ENCODE measurements around the gene RAP2C. TPM values are rescaled to one million over a fixed set of nuclear protein-coding genes. Genes with fewer than 3 reads are reported as not detected.

Gene RAP2C
- total RNA-seq, 2 experiments from 2014 or later, result 27.0 to 28.1 TPM

DNA sequence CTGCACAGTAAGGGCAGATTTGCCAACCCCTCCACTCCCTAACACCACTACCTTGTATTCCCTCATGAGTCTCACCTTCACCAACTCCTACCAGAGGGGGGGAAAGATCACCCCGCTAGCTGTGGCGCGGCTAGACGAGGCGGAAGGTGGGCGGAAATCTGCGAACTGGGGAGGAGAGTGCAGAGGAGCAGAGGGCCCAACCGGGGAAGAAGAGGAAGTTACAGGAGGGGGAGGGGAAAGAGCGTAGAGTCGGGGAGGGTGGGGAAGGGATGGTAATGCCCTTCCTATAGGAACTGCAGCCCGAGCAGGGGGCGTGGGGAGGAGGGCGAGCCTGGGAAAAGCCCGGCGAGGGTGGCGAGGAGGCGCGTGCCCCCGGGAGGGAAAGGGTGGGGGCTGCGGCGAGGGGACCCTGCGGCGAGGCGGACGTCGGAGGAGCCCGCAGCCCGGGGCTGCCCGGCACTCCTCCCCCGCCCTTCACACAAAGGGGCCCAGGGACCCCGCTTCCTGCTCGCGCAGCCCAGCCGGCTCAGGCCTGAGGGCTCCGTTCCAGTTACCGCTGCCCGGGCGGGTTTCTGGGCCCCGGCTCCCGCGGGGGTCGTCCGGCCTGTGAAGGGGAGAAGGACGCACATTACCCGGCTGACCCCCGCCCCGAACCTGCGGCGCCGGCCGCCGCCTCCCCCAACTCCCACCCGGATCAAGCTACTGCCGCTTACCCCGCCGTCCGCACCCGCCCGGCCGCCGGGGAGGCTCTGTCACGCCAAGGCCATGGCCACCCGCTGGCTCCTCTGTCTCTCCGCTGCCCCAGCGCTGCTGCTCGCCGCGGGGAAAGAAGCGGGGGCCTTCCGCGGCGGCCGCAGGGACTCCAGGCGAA lies 1.8 kb downstream of the RAP2C start:
- peak; percentile 79 for DNase-seq
- Mint-ChIP-seq H3K36me3 (ENCODE audit: low read depth) (peaks cover 16% of the 10 kb centered on the region), H3K27me3 (no peaks in the 10 kb centered on the region), H3K4me1 (peaks cover 33% of the 10 kb centered on the region), H3K27ac (peak overlapping the region; percentile 96), H3K9me3 (no peaks in the 10 kb centered on the region), H3K4me3 (peak overlapping the region; percentile 94)
- ChIA-PET POLR2A (no interaction called here), CTCF (no interaction called here)

DNA sequence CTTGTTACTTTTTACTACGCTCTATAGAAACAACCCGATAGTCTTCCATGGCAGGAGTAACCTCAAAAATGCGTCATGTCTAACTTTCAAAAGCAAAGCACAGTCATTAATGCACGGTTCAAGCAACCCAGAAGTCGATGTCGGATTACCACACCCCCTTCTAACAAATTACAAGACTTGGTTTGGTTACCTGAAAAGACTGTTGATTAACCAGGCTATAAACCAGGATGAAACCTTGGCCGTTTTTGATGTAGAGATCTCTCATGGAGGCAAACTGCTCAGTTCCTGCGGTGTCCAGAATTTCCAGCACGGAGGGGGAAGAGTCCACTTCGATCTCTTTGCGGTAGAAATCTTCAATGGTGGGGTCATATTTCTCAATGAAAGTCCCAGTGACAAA lies 2.4 kb downstream of the RAP2C start:
- Mint-ChIP-seq H3K4me1 (peaks cover 36% of the 10 kb centered on the region), H3K27ac (peak overlapping the region; percentile 96), H3K36me3 (ENCODE audit: low read depth) (peaks cover 20% of the 10 kb centered on the region), H3K4me3 (peak overlapping the region; percentile 94), H3K27me3 (no peaks in the 10 kb centered on the region), H3K9me3 (no peaks in the 10 kb centered on the region)
- ChIA-PET CTCF (no interaction called here), POLR2A (interaction anchor here (0.6 kb wide), 1 partner anchor 179 kb away, joined by 4 read pairs; no protein-coding TSS in a partner anchor)
- peak; percentile 30 for DNase-seq

DNA sequence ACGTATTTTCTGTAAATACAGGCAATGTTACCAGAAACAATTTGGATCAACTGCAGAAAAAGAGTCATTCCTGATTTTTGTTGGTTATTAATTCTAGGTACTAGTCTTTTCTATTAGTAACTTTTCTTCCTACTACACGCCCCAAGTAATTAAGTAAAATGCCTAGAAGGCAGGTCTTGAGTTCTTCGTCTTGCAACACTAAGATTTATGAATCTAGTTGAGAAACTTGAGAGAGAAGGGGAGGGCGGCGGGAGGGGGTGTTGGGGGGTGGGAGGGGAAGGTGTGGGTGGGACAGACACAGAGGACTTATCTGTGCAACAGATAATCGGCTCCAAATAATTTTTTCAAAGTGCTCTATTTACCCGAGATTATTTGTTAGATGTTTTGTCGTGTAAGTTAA lies 3.0 kb downstream of the RAP2C start:
- CTCF ChIA-PET, result no interaction called here

DNA sequence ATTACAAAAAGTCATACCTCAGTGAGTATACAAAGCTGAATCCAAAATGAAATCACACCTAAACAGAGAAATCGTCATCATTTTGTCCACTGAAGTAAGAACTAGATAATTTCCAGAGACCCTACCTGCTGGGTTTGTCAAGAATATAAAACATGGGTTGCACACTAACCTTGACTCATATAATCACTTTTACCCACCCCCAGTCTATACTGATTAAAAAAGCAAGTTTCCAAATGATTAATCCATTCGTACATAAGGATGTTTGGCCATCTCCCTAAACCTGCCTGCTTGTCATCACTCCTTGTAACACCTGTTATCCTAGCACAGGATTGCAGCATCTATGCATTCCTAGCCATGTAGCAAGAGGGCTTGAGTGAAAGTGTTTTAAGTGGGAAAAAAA lies 4.7 kb downstream of the RAP2C start:
- Mint-ChIP-seq H3K27me3 (no peaks in the 10 kb centered on the region), H3K4me1 (peaks cover 39% of the 10 kb centered on the region), H3K9me3 (no peaks in the 10 kb centered on the region), H3K36me3 (ENCODE audit: low read depth) (peaks cover 27% of the 10 kb centered on the region), H3K27ac (no peak overlapping the region), H3K4me3 (peak overlapping the region; percentile 44)
- DNase-seq, result no peak
- POLR2A ChIA-PET, result no interaction called here
- CTCF ChIA-PET, result no interaction called here

More for the DNA sequence above, 3.0 kb downstream of the RAP2C start:
- DNase-seq, result no peak
- POLR2A ChIA-PET, result interaction anchor here (0.6 kb wide), 1 partner anchor 179 kb away, joined by 4 read pairs; no protein-coding TSS in a partner anchor
- H3K4me1 Mint-ChIP-seq, result peaks cover 41% of the 10 kb centered on the region
- peak overlapping the region; percentile 94 for H3K4me3 Mint-ChIP-seq
- no peaks in the 10 kb centered on the region for H3K9me3 Mint-ChIP-seq
- H3K36me3 Mint-ChIP-seq (ENCODE audit: low read depth), result peaks cover 25% of the 10 kb centered on the region
- H3K27me3 Mint-ChIP-seq, result no peaks in the 10 kb centered on the region
- H3K27ac Mint-ChIP-seq, result peak overlapping the region; percentile 96

DNA sequence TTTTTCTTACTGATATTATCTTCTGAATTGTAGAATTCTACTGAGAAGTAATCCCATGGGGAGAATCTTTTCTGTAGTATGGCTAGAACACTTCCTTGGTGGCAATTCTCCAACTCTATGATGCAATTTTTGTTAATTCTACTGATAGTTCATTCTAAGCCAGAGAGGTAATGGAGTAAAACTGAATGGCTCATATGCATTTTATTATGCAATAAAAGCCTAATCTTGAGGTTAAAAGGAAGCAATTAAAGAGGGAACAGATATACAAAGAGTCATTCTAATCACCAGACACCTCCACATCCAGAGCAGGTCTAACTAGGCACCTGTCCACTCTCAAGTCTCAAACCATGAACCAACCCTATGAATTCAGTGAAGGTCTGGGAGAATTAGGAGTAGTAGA lies 9.7 kb downstream of the RAP2C start:
- H3K4me3 Mint-ChIP-seq, result no peak overlapping the region

DNA sequence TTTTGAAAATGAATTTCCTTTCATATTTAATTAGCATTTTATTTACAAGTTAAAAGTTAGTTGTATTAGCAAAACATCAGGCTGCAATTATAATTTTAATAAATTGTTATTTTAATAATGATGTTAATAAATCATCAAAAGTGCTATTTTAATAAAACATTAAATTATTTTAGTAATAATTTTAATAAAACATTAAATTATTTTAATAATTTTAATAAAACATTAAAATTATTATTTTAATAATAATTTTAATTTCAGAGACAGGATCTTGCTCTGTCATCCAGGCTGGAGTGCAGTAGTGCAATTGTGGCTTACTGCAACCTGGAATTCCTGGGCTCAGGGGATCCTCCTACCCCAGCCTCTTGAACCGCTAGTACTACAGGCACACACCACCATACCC lies 10.8 kb downstream of the RAP2C start:
- Mint-ChIP-seq H3K27me3 (no peaks in the 10 kb centered on the region), H3K4me1 (peaks cover 14% of the 10 kb centered on the region), H3K27ac (no peak overlapping the region), H3K36me3 (ENCODE audit: low read depth) (peaks cover 18% of the 10 kb centered on the region), H3K9me3 (no peaks in the 10 kb centered on the region), H3K4me3 (no peak overlapping the region)
- CTCF ChIA-PET, result interaction anchor here (1.0 kb wide), 1 partner anchor 367 kb away, joined by 3 read pairs; no protein-coding TSS in a partner anchor
- POLR2A ChIA-PET, result no interaction called here
- no peak for DNase-seq

More for the DNA sequence above, 9.7 kb downstream of the RAP2C start:
- no peaks in the 10 kb centered on the region for H3K9me3 Mint-ChIP-seq
- ChIA-PET POLR2A (no interaction called here), CTCF (interaction anchor here (1.0 kb wide), 1 partner anchor 368 kb away, joined by 3 read pairs; no protein-coding TSS in a partner anchor)
- no peaks in the 10 kb centered on the region for H3K27me3 Mint-ChIP-seq
- H3K36me3 Mint-ChIP-seq (ENCODE audit: low read depth), result peaks cover 25% of the 10 kb centered on the region
- DNase-seq, result no peak
- peaks cover 22% of the 10 kb centered on the region for H3K4me1 Mint-ChIP-seq
- no peak overlapping the region for H3K27ac Mint-ChIP-seq

DNA sequence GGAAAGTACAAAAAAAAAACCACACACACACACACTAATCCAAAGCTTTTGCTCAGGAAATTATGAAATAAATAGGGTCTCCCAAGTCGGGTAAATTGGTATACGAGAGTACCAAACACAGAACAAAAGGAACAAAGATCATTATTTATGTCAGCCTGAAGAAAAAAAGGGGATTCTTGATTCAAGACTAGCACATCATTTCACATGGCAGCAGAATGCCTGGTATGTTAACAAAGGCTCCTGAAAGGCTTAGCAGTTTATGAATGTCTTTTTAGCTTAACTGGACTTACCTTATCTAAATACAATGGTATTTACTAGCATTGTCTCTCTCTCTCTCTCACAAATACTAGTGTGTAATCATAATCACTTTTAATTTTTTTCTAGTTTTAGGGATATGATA lies 11.3 kb downstream of the RAP2C start:
- ChIA-PET POLR2A (no interaction called here), CTCF (no interaction called here)
- Mint-ChIP-seq H3K36me3 (ENCODE audit: low read depth) (peaks cover 17% of the 10 kb centered on the region), H3K9me3 (no peaks in the 10 kb centered on the region), H3K27ac (no peak overlapping the region), H3K4me3 (no peak overlapping the region), H3K4me1 (peaks cover 13% of the 10 kb centered on the region), H3K27me3 (no peaks in the 10 kb centered on the region)
- no peak for DNase-seq

DNA sequence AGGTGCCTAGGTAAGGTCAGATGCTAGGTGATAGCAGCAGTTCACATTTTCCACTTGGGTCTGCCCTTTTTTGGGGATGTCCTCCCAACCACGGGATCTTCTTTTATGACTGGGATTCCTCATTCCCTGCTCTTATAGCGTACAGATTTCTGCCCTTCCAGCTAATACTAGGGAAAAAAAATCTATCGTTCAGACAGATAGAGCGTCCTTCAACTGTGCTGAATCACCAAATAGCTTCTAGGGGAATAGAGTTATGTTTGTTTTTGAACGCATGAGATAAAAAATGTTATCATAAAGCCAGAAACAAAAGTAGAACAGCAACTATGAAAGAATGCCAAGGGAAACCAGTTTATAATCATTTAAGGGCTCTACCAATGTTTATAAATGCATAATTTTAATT lies 13.0 kb downstream of the RAP2C start:
- DNase-seq, result no peak
- Mint-ChIP-seq H3K9me3 (no peaks in the 10 kb centered on the region), H3K4me3 (no peak overlapping the region), H3K4me1 (no peaks in the 10 kb centered on the region), H3K27ac (no peak overlapping the region), H3K27me3 (no peaks in the 10 kb centered on the region), H3K36me3 (ENCODE audit: low read depth) (peaks cover 4% of the 10 kb centered on the region)
- CTCF ChIA-PET, result no interaction called here
- POLR2A ChIA-PET, result no interaction called here

DNA sequence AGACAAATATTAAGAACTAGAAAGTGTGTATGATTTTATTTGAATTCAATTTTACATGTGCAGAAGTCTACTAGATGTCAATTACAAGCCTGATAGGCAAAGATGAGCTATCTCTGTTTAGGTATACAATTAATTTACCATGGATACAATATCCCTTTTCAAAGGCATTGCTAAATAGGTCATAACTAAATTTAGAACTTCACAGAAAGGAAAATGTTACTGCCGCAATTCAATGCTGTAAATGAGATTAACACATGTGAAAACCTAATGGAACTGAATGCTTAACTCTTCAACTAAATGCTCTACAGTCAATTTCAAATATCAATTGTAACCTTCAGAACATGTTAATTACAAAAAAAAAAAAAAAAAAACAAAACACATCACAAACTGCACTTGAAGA lies 14.6 kb downstream of the RAP2C start:
- ChIA-PET CTCF (no interaction called here), POLR2A (no interaction called here)
- Mint-ChIP-seq H3K9me3 (no peaks in the 10 kb centered on the region), H3K36me3 (ENCODE audit: low read depth) (peaks cover 2% of the 10 kb centered on the region), H3K27me3 (no peaks in the 10 kb centered on the region), H3K4me3 (no peak overlapping the region), H3K4me1 (no peaks in the 10 kb centered on the region), H3K27ac (no peak overlapping the region)
- DNase-seq, result no peak

DNA sequence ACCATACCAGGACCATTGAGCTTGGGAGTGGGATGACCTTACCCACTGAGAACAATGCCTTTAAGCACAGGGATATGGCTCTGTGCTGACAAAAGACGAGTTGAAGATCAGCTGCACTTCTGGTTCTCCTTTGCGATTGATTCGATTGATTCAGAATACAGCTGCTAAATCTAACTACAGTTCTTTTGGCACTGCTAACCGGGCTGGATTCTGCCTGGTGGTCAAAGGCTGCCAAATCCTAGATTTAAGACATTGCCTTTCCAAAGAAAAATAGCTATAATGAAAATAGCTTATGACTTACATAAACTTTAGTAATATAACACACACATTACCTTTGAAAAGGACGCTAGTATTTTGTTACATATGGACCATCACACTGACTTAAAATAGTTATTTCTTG lies 18.3 kb downstream of the RAP2C start:
- DNase-seq, result no peak
- no peak overlapping the region for H3K4me3 Mint-ChIP-seq
- H3K4me1 Mint-ChIP-seq, result no peaks in the 10 kb centered on the region
- no peaks in the 10 kb centered on the region for H3K36me3 Mint-ChIP-seq (ENCODE audit: low read depth)
- no peaks in the 10 kb centered on the region for H3K27me3 Mint-ChIP-seq
- POLR2A ChIA-PET, result no interaction called here
- CTCF ChIA-PET, result interaction anchor here (1.1 kb wide), 1 partner anchor 9 kb away, joined by 3 read pairs; no protein-coding TSS in a partner anchor
- H3K27ac Mint-ChIP-seq, result no peak overlapping the region
- peaks cover 2% of the 10 kb centered on the region for H3K9me3 Mint-ChIP-seq

DNA sequence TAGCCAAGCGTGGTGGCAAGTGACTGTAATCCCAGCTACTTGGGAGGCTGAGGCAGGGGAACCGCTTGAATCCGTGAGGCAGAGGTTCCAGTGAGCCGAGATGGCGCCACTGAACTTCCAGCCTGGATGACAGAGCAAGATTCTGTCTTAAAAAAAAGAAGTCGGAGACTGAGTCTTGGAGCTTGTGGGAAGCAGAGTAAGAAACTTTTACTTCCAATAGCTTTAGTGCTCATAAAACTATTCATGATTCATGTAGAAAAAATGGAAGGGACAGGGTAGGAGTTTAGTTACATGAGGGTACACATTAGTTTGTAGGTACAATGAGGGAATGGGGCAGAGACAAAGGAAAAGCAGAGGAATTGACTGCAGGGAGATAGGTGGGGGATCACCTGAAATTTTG lies 19.3 kb downstream of the RAP2C start:
- POLR2A ChIA-PET, result no interaction called here
- CTCF ChIA-PET, result no interaction called here
- peaks cover 2% of the 10 kb centered on the region for H3K9me3 Mint-ChIP-seq
- peak overlapping the region; percentile 27 for H3K27ac Mint-ChIP-seq
- H3K36me3 Mint-ChIP-seq (ENCODE audit: low read depth), result no peaks in the 10 kb centered on the region
- DNase-seq, result no peak
- no peaks in the 10 kb centered on the region for H3K4me1 Mint-ChIP-seq
- H3K27me3 Mint-ChIP-seq, result no peaks in the 10 kb centered on the region
- no peak overlapping the region for H3K4me3 Mint-ChIP-seq

DNA sequence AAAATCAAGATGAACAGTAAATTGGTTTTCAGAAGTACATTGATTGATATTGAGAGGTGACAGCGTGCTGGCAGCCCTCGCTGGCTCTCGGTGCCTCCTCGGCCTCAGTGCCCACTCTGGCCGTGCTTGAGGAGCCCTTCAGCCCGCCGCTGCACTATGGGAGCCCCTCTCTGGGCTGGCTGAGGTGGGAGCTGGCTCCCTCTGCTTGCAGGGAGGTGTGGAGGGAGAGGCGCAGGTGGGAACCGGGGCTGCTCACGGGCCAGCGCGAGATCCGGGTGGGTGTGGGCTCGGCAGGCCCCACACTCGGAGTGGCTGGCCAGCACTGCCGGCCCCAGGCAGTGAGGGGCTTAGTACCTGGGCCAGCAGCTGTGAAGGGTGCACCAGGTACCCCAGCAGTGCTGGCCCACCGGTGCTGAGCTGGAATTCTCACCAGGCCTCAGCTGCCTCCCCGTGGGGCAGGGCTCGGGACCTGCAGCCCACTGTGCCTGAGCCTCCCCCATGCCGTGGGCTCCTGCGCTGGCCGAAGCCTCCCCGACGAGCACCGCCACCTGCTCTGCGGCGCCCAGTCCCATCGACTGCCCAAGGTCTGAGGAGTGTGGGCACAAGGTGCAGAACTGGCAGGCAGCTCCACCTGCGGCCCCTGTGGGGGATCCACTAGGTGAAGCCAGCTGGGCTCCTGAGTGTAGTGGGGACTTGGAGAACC lies 25.2 kb downstream of the RAP2C start:
- H3K4me3 Mint-ChIP-seq, result no peak overlapping the region
- peaks cover 2% of the 10 kb centered on the region for H3K9me3 Mint-ChIP-seq
- ChIA-PET CTCF (no interaction called here), POLR2A (no interaction called here)
- DNase-seq, result no peak
- H3K27ac Mint-ChIP-seq, result no peak overlapping the region
- no peaks in the 10 kb centered on the region for H3K36me3 Mint-ChIP-seq (ENCODE audit: low read depth)
- H3K4me1 Mint-ChIP-seq, result no peaks in the 10 kb centered on the region
- H3K27me3 Mint-ChIP-seq, result no peaks in the 10 kb centered on the region

DNA sequence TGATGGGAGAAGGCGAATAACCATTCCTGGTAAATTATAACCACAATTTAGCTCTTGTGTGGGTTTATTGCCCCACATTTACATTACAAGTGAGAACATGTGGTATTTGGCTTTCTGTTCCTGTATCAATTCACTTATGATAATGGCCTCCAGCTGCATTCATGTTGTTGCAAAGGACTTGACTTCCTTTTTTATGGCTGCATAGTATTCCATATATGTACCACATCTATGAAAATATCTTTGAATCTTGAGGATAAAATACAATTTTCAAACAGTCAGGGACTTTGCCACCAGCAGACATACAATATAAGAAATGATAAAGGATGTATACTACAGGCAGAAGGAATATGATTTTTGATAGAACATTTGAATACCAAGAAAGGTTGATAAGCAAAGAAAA lies 27.3 kb downstream of the RAP2C start:
- CTCF ChIA-PET, result interaction anchor here (1.3 kb wide), 1 partner anchor 9 kb away, joined by 3 read pairs; no protein-coding TSS in a partner anchor
- H3K27me3 Mint-ChIP-seq, result no peaks in the 10 kb centered on the region
- DNase-seq, result no peak
- no peak overlapping the region for H3K27ac Mint-ChIP-seq
- H3K4me1 Mint-ChIP-seq, result no peaks in the 10 kb centered on the region
- H3K4me3 Mint-ChIP-seq, result no peak overlapping the region
- POLR2A ChIA-PET, result no interaction called here
- H3K36me3 Mint-ChIP-seq (ENCODE audit: low read depth), result no peaks in the 10 kb centered on the region
- H3K9me3 Mint-ChIP-seq, result peaks cover 2% of the 10 kb centered on the region
